Nucleus accumbens (tissue), 56 donors: ENCODE data around the gene CNIH2.
"Not testable (repeated sequence)": the region's sequence is repeated elsewhere in the genome, so short reads cannot be mapped to it uniquely, and the experiment has no call there.

Source experiments
- DNase-seq, 56 donors: peaks; one replicate each; lab custom pipeline; 2025; lab: John Stamatoyannopoulos, UW

CNIH2 gene

DNA sequence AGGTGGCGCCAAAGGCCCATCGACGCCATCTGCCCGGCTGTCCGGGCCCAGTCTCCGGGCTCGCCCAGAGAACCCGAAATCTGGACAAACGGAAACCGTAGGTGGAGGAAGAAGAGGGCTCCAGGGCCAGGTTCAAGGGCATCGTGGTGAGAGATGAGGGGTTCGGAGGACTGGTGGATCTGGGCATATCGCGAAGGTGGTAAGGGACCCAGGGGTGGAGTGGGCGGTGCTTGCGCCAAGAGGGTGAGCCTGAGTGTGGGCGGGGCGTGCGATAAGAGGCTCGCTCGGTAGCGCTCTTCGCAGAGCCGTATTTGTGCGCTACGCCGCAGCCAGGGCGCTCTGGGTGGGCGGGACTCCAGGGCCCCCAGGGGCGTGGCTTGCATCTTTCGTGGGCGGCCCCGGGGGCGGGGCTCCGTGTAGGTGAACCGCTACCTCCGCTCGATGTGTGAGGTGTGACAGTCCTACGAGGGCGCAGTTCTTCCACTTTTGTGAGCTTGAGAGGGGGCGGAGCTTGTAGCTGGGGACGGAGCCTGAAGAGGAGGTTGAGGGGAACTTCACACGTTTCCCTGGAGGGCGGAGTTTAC lies 34.1 kb downstream of the CNIH2 start:
- peak in 55 of 56 donors; percentile 54 to 92 (median 81) for DNase-seq

DNA sequence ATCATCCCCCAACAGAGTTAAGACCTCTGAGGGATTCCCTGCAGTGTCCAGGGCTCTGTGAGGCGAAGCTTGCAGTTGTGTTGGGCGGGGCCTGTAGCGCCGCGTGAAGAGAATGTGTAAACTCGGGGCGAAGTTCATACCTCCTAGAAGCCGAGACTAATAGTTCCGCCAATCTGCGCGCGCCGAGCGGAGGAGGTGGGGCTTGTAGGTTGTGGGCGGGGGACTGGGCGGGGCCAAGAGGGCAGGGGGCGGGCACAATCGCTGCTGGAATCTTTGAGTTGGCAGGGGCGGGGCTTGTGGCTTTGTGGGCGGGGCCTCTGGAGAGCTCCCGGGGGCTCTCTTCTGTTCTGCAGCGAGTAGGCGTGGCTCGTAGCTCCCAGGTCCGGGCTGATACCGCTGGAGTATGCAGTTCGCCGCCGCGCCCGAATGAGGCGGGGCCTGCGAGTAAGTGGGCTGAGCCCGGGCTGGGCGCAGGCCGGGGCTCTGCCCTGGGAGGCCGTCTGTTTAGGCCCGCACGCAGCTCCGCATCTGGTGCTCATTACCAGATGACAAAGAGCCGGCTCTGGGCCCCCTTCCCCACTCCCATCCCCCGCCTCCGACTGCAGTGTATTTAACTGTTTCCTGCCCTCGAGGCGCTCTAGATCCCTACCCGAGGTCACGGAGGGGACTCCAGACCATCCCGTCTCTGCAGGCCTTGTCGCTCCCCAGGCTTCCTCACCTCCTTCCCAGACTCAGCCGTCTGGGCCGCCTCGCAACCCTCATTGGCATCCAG lies 34.8 kb downstream of the CNIH2 start:
- peak; percentile 65 to 98 (median 90) for DNase-seq

- DNase-seq: no peak
These were observed 35.6 kb downstream of the CNIH2 start for GRCh38 chr11:66313321-66314185.

DNA sequence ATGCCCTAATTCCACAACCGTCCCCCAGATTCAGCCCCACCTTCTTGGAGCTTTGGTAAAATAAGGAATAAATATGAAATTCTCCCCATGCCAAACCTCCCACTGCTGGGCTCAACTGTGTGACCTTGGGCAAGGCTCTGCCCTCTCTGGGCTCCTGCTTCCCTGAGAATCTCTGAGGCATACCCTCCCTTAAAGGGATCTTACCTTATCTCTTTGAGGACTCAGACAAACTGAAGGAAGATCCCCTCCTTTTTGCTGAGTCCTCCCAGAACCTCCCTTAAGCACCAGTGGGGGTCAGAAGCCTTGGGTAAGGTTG lies 36.2 kb downstream of the CNIH2 start:
- DNase-seq: no peak

DNA sequence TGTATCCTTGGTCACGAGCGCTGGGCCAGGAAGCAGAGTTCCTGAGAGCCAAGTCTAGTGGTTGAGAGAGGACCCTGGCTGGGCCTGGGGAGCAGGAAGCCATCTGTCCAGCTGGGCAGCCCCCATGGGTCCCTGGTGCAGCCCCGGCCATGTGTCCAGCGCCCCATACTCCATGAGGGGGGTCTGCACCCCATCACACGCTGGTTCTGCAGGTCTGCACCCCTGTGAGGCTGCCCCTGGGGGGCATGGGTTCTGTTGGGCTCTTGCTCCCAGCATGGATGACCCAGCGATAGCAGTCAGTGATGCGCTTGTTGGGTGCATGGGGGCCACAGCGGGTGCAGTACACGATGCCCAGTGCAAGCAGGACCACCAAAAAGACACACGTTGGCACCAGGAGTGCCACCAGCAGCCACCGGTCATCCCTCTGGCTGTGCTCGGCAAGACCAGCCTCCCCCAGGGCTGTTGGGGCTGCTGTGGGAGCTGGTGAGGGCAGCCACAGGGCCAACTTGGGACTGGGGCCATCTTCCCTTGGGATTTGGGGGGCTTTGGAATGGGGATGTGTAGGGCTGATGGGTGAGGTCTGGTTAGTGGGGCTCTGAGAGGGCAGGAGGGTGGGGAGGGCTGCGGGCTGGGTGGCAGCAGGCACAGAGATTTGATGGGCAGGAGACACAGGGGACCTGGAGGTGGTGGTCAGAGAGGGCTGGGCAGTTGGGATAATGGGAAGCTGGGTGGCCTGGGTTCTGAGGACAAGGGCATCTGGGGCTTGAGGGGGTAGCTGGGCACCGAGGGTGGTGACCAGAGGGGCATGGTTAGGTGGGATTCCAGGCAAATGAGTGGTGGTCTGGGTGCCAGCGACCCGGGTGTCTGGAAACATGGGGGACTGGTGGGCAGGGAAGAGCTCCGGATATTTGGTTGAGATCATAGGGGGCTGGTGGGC lies 36.9 kb downstream of the CNIH2 start:
- DNase-seq: no peak

- DNase-seq: no peak
These were observed 37.5 kb downstream of the CNIH2 start for GRCh38 chr11:66315498-66315885.

DNA sequence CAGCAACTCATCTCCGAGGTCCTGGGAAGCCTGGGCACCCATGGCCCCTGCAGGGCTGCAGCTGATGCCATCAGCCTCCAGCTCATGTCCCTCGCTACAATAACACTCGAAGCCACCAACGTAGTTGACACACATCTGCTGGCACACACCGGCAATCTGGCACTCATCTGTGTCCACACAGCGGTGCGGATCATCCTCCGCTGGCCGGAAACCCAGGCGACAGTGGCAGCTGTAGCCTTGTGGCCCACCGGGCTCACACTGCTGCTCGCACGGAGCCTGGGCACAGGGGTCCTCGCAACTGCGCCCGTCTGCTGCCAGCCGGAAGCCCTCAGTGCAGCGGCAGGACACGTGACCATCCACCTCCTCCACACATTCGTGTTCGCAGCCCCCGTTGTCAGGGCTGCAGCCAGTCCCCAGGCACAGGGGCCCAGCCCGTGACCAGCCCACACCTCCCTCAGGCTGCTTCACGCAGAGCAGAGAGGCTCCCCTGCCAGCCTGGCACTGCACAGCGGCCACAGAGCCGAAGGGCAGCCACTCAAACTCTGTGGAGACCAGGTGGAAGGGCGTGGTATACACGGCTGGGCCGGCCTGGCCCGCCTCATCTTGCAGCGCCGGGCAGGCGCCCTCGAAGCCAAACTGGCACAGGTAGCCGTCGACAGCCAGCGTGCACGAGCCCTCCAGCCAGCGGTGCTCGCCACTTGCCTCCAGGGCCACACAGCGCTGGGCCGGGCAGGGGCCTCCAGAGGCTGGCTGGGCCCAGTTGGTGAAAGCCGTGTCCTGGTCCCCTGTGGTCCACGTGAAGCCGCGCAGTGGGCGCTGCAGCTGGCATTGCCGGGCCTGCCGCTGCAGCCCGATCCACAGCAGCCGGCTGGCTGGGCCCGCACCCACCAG lies 38.2 kb downstream of the CNIH2 start:
- no peak for DNase-seq

- DNase-seq: peak in 4 of 56 donors; percentile 17 to 45 (median 25)
These were observed 38.9 kb downstream of the CNIH2 start, which contains the start of gene CD248 for GRCh38 chr11:66316849-66317251. Gene CD248 (minus strand): TSS chr11:66317044. CDS start chr11:66317027, 17 bp downstream.

DNA sequence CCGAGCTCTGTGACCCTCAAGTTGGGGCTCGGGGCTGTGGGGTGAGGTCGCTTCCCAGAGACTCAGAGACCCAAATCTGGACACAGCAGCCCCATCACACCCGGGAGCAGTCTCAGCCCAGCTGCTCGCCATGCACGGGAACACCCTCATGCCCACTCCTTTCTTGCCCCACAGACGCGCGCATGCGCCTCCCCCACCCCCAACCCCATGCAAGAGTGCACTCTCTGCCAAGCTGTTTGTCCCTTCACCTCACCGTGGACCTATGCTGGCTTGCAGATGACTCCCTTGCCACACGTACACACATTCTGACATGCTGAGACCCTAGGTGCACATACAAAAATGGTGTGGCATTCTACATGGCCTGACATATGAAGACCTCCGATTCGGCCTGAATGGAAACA lies 39.3 kb downstream of the CNIH2 start:
- peak in 2 of 56 donors; percentile 15 to 22 for DNase-seq

- DNase-seq: peak in 2 of 56 donors; percentile 10 to 13
These were observed 40.0 kb downstream of the CNIH2 start for GRCh38 chr11:66317723-66318599.

- no peak for DNase-seq
These were observed 40.6 kb downstream of the CNIH2 start for GRCh38 chr11:66318600-66318970.

- not testable (repeated sequence) for DNase-seq
These were observed 42.3 kb downstream of the CNIH2 start for GRCh38 chr11:66320289-66320688.

DNA sequence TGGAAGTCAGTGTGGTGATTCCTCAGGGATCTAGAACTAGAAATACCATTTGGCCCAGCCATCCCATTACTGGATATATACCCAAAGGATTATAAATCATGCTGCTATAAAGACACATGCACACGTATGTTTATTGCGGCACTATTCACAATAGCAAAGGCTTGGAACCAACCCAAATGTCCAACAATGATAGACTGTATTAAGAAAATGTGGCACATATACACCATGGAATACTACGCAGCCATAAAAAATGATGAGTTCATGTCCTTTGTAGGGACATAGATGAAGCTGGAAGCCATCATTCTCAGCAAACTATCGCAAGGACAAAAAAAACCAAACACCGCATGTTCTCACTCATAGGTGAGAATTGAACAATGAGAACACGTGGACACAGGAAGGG lies 42.8 kb downstream of the CNIH2 start:
- not testable (repeated sequence) for DNase-seq

DNA sequence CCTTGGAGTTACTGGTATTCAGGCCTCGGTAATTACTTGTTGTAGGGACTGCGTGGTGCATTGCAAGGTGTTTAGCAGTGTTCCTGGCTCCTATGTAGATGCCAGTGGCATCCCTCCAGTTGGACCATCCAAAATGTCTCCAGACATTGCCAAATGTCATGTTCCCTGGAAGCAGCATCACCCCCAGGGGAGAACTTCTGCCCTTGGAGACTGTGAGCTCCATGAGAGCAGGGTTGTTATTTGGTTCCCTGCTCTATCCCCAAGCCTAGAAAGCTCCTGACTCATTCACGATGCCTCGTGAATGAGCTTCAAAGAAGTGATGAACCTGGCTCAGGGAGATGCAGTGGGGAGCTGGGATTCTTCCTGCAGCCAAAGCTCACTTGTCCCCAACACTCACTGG lies 43.6 kb downstream of the CNIH2 start:
- DNase-seq: no peak

DNA sequence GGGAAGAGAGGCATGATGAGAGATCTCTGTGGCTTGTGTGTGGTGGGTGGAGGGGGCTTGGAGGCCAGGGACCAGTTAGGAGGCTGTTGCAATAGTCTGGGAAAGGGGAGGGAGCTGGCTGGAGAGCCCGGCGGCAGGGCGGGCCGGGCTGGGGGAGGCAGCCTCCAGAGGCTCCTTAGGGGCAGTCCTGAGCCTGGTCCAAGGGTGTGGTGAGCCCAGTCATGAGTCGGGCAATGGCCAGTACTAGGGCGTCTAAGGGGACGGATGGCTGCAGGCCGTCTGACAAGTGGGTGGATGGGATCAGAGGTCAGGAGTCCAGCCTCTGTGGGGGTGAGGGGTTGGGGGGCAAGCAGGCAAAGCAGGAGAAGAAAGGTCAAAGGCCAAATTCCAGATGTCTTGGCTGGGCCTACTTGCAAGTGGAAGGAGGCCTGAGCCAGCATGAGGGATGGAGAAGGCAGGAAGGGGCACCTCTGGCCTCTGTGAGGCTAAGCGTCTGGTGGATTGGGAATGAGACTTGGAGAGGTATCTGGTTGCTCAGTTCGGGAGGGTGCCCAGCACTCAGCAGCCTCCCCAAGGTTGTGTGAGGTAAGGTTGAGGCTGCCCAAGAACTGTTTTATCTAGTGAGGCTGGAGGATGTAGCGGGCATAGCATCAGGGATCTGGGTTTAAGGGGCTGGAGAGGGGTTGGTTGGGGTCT lies 44.9 kb downstream of the CNIH2 start:
- no peak for DNase-seq

DNA sequence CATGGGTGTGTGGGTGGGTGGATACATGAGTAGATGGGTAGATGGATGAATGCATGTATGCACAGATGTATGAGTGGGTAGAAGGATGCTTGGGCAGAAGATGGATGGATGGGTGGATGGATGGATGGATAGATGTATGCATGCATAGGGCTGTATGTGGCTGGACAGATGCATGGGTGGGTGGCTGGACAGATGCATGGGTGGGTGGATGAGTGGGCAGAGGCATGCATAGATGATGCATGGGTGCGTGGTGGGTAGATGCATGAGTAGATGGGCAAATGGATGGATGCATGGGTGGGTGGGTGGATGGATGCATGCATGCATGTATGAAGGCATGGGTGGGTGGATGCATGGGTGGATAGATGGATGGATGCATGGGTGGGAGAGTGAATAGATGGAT lies 45.7 kb downstream of the CNIH2 start:
- DNase-seq: no peak

- no peak for DNase-seq
These were observed 46.7 kb downstream of the CNIH2 start for GRCh38 chr11:66324664-66325063.

DNA sequence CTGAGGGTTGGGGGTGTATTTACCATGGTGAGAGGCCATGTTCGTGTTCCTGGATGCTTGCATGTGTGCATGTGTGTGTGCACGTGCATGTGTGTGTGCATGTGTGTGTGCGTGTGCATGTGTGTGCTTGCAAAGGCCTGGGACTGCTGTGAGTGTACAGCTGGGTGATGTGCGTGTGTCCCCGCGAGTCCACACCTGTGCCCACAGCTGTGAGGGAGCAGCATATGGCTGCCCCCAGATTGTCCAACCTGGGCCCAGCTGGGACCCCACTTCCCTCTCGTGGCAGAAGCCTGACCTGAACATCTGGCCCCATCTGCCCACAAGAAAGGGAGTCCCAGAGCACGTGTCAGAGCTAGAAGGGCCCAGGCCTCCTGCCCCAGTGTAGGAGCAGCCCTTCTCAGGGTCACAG lies 47.3 kb downstream of the CNIH2 start:
- DNase-seq: no peak
